NCI-H1105 treated with DMSO at 0.1 percent for 48 hours (cell line): ENCODE data around the gene ERICH2.

ENCODE experiments used
- DNase-seq: peaks from one replicate; lab custom pipeline; 2025; lab: John Stamatoyannopoulos, UW

Gene ERICH2

DNA sequence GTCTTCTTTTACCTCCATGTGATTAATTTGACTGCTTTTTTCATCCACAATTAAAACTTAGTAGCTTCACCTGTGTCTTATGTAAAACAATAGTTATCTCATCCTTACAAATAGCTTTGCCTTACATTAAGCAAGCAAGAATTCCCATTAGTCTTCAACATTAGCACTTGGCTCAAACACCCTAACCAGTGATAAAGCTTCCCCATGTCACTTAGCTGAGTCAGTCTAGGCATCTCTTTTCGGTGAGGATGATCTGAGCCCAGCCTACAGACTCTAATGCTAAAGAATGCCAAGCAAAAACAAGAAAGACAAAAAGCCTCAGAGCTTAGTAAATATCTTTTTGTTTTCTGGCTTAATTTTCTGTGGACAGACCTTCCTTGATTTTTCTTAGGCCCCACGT, 72.6 kb downstream of the ERICH2 start:
- DNase-seq, result no peak

DNA sequence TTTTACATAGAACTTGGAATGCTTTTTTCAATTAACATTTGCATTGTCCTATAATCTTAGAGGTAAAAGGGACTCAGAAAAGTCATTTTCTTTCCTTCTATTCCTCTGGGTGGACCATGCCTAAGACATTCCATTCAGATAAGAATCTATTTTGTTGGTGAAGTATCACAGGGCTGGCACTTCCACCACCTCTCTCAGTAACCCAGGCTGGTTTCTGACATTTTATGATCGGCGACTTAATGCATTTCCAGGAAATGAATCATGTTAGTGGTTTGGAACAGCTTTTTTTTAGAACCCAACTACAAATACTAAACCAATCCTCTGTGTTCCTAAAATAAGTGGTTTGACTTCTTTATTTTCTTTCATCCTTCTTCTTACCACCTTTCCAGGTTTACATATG, 73.5 kb downstream of the ERICH2 start:
- no peak for DNase-seq

DNA sequence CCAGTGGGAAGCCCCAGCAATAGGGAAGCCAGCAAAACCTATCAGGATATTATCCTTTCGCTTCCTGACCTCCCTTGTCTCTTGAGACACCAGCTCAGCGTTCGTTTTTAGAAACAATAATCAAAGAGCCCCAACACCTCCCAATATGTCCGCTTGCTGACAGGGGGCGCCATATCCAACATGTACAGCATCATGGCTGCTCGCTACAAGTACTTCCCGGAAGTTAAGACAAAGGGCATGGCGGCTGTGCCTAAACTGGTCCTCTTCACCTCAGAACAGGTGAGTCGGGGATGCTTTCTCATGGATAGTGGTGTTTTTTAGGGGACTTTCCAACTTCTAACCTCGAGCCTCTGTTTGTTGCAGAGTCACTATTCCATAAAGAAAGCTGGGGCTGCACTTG, 75.2 kb downstream of the ERICH2 start:
- DNase-seq, result peak; percentile 9

DNA sequence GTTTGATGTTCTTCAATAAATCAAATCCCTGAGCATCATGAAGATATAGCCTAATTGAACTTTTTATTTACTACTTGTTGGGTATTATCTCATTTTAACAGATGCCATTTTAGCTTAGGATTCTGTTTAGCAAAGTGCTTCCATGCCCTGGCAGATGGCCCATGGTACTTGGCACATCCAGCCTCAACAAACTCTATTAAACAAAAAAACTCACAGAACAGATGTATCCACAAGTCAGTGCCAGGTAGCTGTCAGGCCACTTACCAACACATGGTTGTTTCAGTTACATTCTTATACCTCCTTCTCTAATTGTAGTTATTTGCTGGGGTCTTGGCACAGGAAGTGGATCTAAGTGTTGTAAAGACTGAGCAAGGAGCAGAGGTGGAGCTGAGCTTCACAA, 76.1 kb downstream of the ERICH2 start:
- peak; percentile 65 for DNase-seq

DNA sequence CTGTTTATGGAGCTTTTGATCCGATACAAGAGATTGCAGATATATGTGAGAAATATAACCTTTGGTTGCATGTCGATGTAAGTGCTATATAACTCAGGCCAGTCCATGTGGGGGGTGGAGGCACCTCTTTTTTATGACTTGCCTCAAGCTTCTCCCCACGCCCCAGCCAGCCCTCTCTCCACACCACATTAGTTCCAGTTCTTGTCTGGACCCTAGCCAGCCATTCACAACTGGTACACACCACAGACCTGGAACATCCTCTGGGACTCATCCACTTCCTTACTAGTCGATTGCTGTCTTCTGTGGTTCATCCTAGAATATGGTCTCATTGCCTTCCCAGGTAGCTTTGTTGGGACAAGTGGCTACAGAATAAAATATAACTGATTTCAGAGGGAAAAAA, 77.5 kb downstream of the ERICH2 start:
- DNase-seq, result no peak
